GM21825 (cell line): ENCODE data around the gene PRPS1L1.

Experiments used
- ATAC-seq: cut with Tn5 transposase; IDR thresholded peaks from one replicate; pipeline ENCODE4 v1.9.1; 2021; ENCODE audit warnings: mild to moderate bottlenecking, moderate library complexity; ENCODE audit not compliant: unreplicated experiment

The PRPS1L1 gene

DNA sequence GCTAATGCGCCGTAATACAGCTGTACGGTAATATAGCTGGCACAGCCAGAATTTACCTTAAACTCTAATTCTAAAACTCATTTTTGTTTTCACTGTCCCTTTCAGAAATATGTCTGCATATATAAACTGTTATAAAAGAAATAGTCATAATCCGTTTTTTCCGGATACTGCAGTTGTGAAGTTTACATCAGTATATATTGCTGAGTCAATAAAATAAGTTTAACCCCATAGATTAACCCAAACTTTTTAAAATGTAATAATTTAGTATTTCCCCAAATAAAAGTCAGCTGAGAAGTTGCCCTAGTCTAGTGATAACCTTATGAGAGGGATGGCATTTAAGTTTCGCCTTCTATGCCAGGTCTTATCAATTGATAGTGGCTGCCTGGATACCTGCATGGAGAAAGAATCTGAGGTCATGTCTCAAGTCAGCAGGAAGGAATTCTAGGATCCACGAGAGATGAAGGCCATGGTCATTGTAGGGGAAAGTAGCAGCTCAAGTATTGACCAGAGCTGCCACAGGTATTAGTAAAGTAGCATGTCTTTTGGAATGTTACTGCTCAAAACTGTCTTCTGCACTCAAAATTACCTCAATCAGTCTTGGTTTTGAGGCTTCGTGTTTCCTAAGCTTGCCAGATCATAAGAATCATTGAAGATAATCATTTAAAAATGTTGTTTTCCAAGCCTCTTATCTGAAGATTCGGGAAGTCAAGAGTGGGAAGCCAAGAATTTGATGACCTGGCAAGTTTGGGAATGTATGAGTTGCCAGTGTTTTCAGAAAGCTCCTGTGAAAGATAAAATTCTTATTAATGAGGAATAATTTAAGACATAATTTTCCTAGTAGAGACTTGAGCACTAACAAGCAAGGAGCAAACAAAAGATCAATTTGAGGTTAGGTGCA lies 10.8 kb downstream of the PRPS1L1 start:
- no peak for ATAC-seq

- no peak for ATAC-seq
Measured at GRCh38 chr7:18013936-18014335, 13.7 kb downstream of the PRPS1L1 start.

DNA sequence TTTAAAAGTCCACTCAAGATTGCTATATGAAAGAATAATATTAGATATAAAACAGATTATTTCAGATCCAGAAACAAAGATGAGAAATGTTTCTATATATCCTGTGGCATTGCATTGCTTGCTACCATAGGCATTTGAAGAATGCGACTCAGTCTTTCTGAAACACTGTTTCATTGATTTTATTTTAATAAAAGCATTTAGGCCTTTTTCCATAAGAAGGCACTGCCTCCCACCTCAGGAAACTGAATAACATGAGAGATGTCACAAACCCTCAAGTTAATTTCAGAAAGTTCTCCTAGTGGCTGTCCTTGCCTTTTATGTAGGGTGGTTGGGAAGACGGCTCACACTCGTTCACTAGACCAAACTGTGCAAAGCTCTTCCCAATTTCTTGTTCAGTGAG lies 23.3 kb downstream of the PRPS1L1 start:
- ATAC-seq: no peak

DNA sequence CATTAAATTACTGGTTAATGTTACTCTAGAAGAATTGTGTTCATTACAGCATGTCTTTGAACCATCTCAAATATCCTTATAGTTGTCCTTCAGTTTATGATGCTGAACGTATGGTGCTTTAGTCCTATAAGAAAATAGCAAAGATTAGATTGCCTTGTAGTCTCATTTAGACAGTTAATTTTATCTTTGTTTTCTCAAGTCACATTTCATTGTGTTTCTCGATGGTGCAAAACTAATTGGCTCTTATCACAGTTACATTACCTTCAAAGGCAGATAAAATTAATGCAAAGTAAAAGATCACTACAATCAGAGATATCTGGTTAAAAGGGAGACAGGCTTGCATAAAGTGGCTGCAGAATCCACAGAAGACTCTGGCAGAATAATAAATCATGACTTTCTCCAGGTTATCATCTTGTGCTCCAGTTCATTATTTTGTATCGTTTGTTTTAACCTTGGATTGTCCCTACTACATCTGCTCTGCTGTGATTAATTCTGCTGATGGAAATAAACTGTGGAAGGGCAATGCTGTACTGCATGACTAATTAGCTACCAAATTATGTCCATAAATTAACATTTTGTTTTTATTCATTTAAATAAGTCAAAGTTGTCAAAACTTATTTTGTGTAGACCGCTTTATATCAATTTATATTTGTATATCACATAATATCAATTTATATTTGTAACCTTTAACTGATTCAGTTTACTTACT lies 24.2 kb downstream of the PRPS1L1 start:
- no peak for ATAC-seq

- no peak for ATAC-seq
Measured at GRCh38 chr7:17998692-17999091, 29.0 kb downstream of the PRPS1L1 start.

DNA sequence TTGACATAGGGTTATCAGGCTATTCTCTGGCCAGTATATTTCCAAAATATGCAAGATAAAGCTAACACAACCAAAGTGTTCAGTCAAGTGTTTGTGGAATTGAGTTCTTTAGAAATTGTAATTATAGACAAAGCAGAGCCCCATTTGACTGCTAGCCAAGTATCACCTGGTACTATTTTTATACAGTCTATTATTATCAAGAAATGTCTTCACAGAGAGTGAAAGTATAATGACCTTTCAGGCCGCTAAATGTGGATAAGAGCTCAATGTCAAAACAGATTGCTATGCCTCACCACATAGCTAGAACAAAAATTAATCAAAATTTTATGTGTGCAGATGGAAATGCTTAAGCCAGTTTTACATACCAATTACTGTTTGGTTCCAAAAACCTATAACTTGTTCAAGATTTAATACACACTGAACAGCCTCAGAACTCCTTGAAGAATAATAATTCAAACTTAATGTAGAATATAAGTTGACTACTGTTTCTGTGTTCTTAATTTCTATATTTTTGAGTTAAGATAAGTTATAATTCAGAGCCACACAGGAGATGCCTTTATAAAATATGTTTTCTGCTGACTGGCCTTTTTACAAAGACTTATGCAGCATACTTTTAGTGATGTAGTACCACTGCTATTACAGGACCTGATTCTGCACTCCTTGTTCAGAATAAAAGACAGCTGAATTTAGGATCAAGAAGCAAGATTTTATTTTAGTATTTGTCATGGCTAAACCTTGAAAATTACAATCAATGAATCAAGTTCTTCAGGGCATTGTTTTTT lies 31.0 kb downstream of the PRPS1L1 start:
- no peak for ATAC-seq

GRCh38 chr7:17996040-17996439 lies 31.6 kb downstream of the PRPS1L1 start:
- ATAC-seq: no peak

GRCh38 chr7:17994079-17994850 lies 33.4 kb downstream of the PRPS1L1 start:
- ATAC-seq: no peak

- ATAC-seq: no peak
Measured at GRCh38 chr7:17991866-17992648, 35.6 kb downstream of the PRPS1L1 start.

GRCh38 chr7:17990761-17991160 lies 36.9 kb downstream of the PRPS1L1 start:
- no peak for ATAC-seq

DNA sequence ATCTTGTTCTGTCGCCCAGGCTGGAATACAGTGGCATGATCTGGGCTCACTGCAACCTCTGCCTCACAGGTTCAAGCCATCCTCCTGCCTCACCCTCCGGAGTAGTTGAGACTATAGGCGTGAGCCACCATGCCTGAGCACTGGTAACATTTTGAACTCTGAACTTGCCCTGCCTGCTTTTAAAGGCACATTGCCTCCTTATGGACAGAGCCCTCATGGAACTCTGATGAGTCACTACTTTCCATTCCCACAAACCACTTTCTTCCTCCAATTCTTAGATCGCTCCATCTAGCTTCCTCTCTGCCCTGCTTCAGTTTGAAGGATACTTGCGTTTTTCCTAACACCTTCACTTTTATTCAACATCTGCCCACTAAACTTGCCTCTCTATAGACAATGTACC lies 38.1 kb downstream of the PRPS1L1 start:
- ATAC-seq: no peak

DNA sequence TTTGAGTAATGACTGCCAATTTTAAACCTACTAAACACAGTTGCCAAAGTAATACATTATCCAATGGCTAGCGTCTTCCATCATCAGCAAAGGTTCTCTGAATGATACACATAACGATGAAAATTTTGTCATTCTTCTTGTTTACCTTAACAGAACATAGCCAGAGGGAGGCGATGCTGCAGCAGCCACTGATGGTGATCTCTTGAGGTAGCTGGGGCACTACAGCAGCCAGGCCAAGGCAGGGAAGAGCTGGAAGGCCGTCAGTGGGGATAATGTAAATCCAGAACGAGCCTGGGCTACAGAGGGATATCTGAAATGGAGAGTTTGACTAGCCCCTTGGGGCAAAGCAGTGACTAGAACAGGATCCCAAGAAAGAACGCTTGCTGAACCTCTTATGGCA lies 38.8 kb downstream of the PRPS1L1 start:
- ATAC-seq: no peak

GRCh38 chr7:17988141-17988540 lies 39.5 kb downstream of the PRPS1L1 start:
- no peak for ATAC-seq

DNA sequence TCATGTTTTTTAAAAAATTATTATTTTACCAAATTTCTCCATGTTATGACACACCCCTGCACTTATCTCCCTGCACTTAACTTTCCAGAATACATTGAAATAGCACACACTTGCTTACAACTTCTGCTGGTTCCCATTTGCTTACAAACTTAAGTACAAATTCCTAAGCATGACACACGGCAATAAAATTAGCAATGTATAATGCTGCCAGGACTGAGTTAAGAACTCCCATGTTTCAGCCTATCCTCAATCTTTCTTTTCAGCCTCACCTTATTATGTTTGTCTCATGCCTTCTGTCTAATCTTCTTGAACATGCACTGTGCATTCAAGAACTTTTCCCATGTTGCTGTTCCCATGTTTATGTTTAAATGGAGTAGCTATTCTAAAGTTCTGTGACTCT lies 40.8 kb downstream of the PRPS1L1 start:
- no peak for ATAC-seq

- no peak for ATAC-seq
Measured at GRCh38 chr7:17985473-17986239, 42.0 kb downstream of the PRPS1L1 start.

GRCh38 chr7:17984288-17984687 lies 43.4 kb downstream of the PRPS1L1 start:
- no peak for ATAC-seq

DNA sequence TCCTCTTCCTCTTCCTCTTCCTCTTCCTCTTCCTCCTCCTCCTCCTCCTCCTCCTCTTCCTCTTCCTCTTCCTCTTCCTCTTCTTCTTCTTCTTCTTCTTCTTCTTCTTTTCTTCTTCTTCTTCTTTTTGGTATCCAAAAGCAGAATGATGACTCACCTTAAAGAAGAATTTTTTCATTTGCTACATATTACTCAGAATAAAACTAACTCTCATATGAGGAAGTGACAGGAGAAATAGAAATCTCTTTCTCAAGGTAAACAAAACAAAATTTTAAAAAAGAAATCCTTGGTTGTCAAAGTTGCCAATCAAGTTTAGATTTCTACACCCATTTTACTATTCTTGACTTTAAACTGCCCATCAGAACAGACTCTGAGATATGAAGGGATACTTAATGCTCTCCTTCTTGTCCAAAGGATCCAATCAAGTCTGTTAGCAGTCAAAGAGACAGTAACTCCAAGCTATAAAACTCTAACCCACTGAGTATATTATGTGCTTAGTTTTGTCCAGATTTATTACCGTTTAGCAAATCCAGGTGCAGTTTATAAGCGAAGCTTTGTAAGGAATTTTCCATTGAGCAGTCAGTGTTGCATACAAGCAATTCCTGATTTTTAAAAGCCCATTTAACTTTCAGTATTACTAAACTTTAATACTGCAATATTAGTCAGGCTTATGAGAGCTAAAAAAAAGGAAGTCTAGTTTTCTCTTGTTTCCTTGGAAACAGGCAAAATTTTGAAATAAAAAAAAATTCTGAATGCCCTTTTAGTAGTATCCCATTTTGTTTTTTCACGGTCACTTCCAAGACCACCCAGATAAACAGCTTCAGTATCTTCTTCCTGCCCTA lies 44.2 kb downstream of the PRPS1L1 start:
- ATAC-seq: no peak

- ATAC-seq: no peak
Measured at GRCh38 chr7:17976952-17977351, 50.7 kb downstream of the PRPS1L1 start.
